ENCODE results near the gene KRTAP10-1. TPM values are rescaled to one million over a fixed set of nuclear protein-coding genes. Genes with fewer than 3 reads are reported as not detected.

Gene KRTAP10-1
- total RNA-seq, 1 donor from 2014 or later: not detected

Other genes starting within 250 kb of the KRTAP10-1 start
- gene PFKL, start 240.1 kb downstream of the KRTAP10-1 start, total RNA-seq: 186 and 244 TPM in 2 replicates
- 28.1 and 38.0 TPM in 2 replicates for gene CFAP410, start 200.8 kb downstream of the KRTAP10-1 start, total RNA-seq
- not detected in 2 replicates for gene TRPM2, start 186.6 kb downstream of the KRTAP10-1 start, total RNA-seq
- not detected in 2 replicates for gene LRRC3, start 84.7 kb downstream of the KRTAP10-1 start, total RNA-seq
- not detected in 2 replicates for gene KRTAP10-2, start 11.3 kb upstream of the KRTAP10-1 start, total RNA-seq
- gene KRTAP10-3, start 18.6 kb upstream of the KRTAP10-1 start, total RNA-seq: not detected in 2 replicates
- not detected in 2 replicates for gene KRTAP10-4, start 33.5 kb upstream of the KRTAP10-1 start, total RNA-seq
- not detected in 2 replicates for gene KRTAP10-5, start 40.4 kb upstream of the KRTAP10-1 start, total RNA-seq
- not detected in 2 replicates for gene KRTAP10-6, start 52.3 kb upstream of the KRTAP10-1 start, total RNA-seq
- gene KRTAP10-7, start 60.4 kb upstream of the KRTAP10-1 start, total RNA-seq: not detected in 2 replicates
- not detected in 2 replicates for gene KRTAP10-8, start 71.9 kb upstream of the KRTAP10-1 start, total RNA-seq
- gene KRTAP10-9, start 86.9 kb upstream of the KRTAP10-1 start, total RNA-seq: not detected in 2 replicates
- gene KRTAP10-10, start 97.2 kb upstream of the KRTAP10-1 start, total RNA-seq: not detected in 2 replicates
- not detected in 2 replicates for gene KRTAP10-11, start 106.2 kb upstream of the KRTAP10-1 start, total RNA-seq
- gene KRTAP12-4, start 114.5 kb upstream of the KRTAP10-1 start, total RNA-seq: not detected in 2 replicates
- gene KRTAP12-3, start 117.7 kb upstream of the KRTAP10-1 start, total RNA-seq: not detected in 2 replicates
- gene KRTAP12-2, start 126.7 kb upstream of the KRTAP10-1 start, total RNA-seq: not detected in 2 replicates
- not detected in 2 replicates for gene KRTAP12-1, start 142.0 kb upstream of the KRTAP10-1 start, total RNA-seq
- gene KRTAP10-12, start 157.0 kb upstream of the KRTAP10-1 start, total RNA-seq: not detected in 2 replicates
- gene TSPEAR, start 171.4 kb upstream of the KRTAP10-1 start, total RNA-seq: not detected in 2 replicates